Mesendoderm (in vitro differentiated cells): ENCODE results near the gene CHST9.
A peak's percentile ranks its signal among the peaks of the same experiment; 100 is the strongest.

Experiments used
- DNase-seq: peaks from one replicate; pipeline ENCODE4 v3.0.0; 2013
- H2AK5ac ChIP-seq: 2 replicates; pipeline ENCODE4 v1.6.1; 2013; ENCODE audit warnings: low read length, inconsistent platforms
- H2BK120ac ChIP-seq: 2 replicates; pipeline ENCODE4 v1.6.1; 2013; ENCODE audit warnings: low read depth, mild to moderate bottlenecking, low read length, moderate library complexity, mixed read lengths
- H2BK15ac ChIP-seq: replicated peaks from 2 replicates; pipeline ENCODE4 v1.6.1; 2013; ENCODE audit warnings: low read depth, mild to moderate bottlenecking, moderate library complexity
- H2BK5ac ChIP-seq: 2 replicates; pipeline ENCODE4 v1.6.1; 2013; ENCODE audit warnings: low read length, inconsistent platforms
- H3K18ac ChIP-seq: 2 replicates; pipeline ENCODE4 v1.6.1; 2013; ENCODE audit warnings: mild to moderate bottlenecking, low read length, mixed read lengths
- H3K23ac ChIP-seq: one replicate; pipeline ENCODE4 v1.6.1; 2013; ENCODE audit warnings: low read length
- H3K27ac ChIP-seq: 2 replicates; pipeline ENCODE4 v1.5.1; 2013; ENCODE audit warnings: low read depth, mild to moderate bottlenecking, inconsistent platforms, low read length, moderate library complexity
- H3K27me3 ChIP-seq: 2 replicates; pipeline ENCODE4 v1.6.1; 2013; ENCODE audit warnings: low read length, control low read depth, mild to moderate bottlenecking, inconsistent platforms; ENCODE audit not compliant: insufficient read depth, poor library complexity
- H3K36me3 ChIP-seq: 2 replicates; pipeline ENCODE4 v1.6.1; 2013; ENCODE audit warnings: low read length, inconsistent platforms; ENCODE audit not compliant: control insufficient read depth, insufficient read depth
- H3K4ac ChIP-seq: one replicate; pipeline ENCODE4 v1.6.1; 2013; ENCODE audit warnings: low read depth, mild to moderate bottlenecking, low read length, moderate library complexity
- H3K4me1 ChIP-seq: 2 replicates; pipeline ENCODE4 v1.6.1; 2013; ENCODE audit warnings: low read depth, low read length, inconsistent platforms; ENCODE audit not compliant: control insufficient read depth
- H3K4me2 ChIP-seq: 2 replicates; pipeline ENCODE4 v1.6.1; 2013; ENCODE audit warnings: low read length
- H3K4me3 ChIP-seq: 2 replicates; pipeline ENCODE4 v1.5.1; 2013; ENCODE audit warnings: mild to moderate bottlenecking, low read length
- H3K56ac ChIP-seq: one replicate; pipeline ENCODE4 v1.6.1; 2013; ENCODE audit warnings: low read length
- H3K79me1 ChIP-seq: 2 replicates; pipeline ENCODE4 v1.6.1; 2013; ENCODE audit warnings: low read length, inconsistent platforms
- H3K79me2 ChIP-seq: 2 replicates; pipeline ENCODE4 v1.6.1; 2013; ENCODE audit warnings: mild to moderate bottlenecking, low read length; ENCODE audit not compliant: control insufficient read depth, insufficient read depth
- H3K9ac ChIP-seq: 2 replicates; pipeline ENCODE4 v1.6.1; 2013; ENCODE audit warnings: low read length, inconsistent platforms
- H4K5ac ChIP-seq: one replicate; pipeline ENCODE4 v1.6.1; 2013; ENCODE audit warnings: low read length
- H4K8ac ChIP-seq: one replicate; pipeline ENCODE4 v1.6.1; 2013; ENCODE audit warnings: low read depth, mild to moderate bottlenecking, control low read depth, low read length, moderate library complexity
- WGBS: extraction: QIAGEN DNeasy Blood & Tissue Kit; methylation state at CpG from one replicate; pipeline ENCODE4 v1.1.7; 2013; ENCODE audit warnings: low lambda C conversion rate, missing lambda C conversion rate; ENCODE audit not compliant: insufficient coverage; ENCODE audit errors: extremely low coverage; 5-methylcytosine and 5-hydroxymethylcytosine counted together

Gene CHST9

DNA sequence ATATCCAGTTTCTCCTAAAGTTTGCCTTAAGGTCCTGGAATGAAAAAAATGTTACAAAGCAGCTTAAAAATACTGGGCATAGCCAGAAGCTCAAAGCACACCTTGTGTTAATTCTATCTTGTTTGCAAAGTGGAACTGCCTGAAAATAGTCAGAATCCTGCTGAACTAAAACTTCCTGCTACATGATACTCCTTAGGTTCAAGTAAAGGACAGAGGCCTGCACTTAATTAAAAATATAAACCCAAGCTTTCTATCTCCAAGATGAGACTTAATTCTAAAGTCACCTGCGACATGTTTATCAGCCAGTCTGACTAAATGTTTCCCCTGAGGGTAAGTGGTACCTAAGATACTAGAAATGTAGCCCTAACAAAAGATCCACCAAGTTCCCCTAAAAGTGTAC, 103.4 kb downstream of the CHST9 start:
- no peak overlapping the region for H3K23ac ChIP-seq
- no peak overlapping the region for H3K18ac ChIP-seq
- H2BK5ac ChIP-seq = no peak overlapping the region
- no peak overlapping the region for H4K5ac ChIP-seq
- H3K4me2 ChIP-seq = no peak overlapping the region
- no peak overlapping the region for H3K27ac ChIP-seq
- H4K8ac ChIP-seq = no peak overlapping the region
- no peaks in the 10 kb centered on the region for H3K79me2 ChIP-seq
- H3K4ac ChIP-seq = no peak overlapping the region
- no peaks in the 10 kb centered on the region for H3K4me1 ChIP-seq
- no peaks in the 10 kb centered on the region for H3K79me1 ChIP-seq
- no peak overlapping the region for H2BK120ac ChIP-seq
- no peaks in the 10 kb centered on the region for H3K36me3 ChIP-seq
- no peak overlapping the region for H2AK5ac ChIP-seq
- H2BK15ac ChIP-seq = no peak overlapping the region
- no CpG with 5 or more reads among the region's 1 CpG for WGBS
- DNase-seq = no peak
- no peak overlapping the region for H3K9ac ChIP-seq
- H3K27me3 ChIP-seq = no peaks in the 10 kb centered on the region
- no peak overlapping the region for H3K4me3 ChIP-seq
- H3K56ac ChIP-seq = no peak overlapping the region

DNA sequence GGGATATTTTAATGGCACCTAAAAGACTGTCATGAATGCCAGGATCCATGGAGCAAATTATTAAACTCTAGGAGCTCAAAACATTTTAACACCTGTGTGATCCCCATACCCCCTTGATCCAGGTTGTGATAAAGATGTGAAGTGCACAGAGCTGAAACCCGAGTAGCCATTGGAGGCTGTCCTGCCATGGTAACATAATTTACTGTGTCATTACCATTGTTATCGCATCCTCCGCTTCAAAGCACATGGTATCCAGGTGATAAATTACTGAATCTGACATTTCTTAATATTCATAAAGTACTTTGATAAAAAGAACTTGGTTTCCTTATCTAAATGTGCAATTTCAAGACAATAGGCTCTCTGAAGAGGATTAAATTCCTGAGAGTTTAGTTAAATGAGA, 109.3 kb downstream of the CHST9 start:
- no peak for DNase-seq
- Histone ChIP-seq H3K4ac (no peak overlapping the region), H2BK120ac (no peak overlapping the region), H3K56ac (no peak overlapping the region), H4K8ac (no peak overlapping the region), H3K79me1 (no peaks in the 10 kb centered on the region), H4K5ac (no peak overlapping the region), H2BK15ac (no peak overlapping the region), H3K36me3 (no peaks in the 10 kb centered on the region), H3K18ac (no peak overlapping the region), H3K79me2 (no peaks in the 10 kb centered on the region), H2BK5ac (no peak overlapping the region), H3K4me2 (no peak overlapping the region), H3K27ac (no peak overlapping the region), H3K9ac (no peak overlapping the region), H3K27me3 (no peaks in the 10 kb centered on the region), H3K4me3 (no peak overlapping the region), H3K23ac (no peak overlapping the region), H3K4me1 (peaks cover 5% of the 10 kb centered on the region), H2AK5ac (no peak overlapping the region)
- no CpG with 5 or more reads among the region's 3 CpGs for WGBS

DNA sequence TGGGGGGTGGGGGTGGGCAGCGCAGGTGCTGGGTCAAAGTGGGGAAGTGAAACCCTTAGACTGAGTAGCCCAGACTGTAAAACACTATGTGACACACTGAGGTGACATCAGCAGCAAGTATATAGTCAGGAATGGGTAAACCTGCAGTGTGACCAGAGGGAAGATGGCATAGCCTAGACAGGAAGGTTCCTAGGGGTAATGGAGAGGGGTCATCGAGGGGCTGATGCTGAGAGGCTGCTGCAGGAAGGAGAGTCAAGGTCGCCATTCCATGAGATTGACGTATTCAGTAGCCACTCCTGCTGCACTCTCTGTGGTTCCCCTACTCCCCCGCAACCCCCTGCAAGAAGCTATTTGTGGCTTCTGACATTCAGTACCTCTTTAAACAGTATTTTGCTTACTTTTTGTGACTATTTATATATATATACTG, 111.7 kb downstream of the CHST9 start:
- no CpG with 5 or more reads among the region's 5 CpGs for WGBS

DNA sequence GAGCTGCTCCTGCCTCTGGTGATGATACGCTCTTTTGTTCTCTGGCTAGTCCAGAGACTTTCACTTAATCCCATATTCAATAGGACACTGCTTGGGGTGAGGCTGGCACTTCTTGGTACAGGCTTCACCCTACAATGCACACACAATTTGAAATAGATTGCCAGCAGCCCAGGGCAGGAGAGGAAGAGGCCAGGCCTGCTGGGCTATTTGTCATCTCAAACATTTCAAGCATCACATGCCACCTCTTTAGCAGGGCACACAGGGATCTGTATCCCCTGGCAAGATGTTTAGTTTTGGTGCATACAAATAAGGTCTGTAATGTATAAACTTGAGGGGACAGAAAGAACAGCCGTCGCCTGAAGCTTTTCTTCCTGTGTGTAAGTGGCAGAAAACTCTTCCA, 120.4 kb downstream of the CHST9 start:
- no peaks in the 10 kb centered on the region for H3K27me3 ChIP-seq
- H3K56ac ChIP-seq = no peak overlapping the region
- no peak overlapping the region for H3K4me3 ChIP-seq
- WGBS = no CpG with 5 or more reads among the region's 3 CpGs
- H3K79me1 ChIP-seq = no peaks in the 10 kb centered on the region
- no peak overlapping the region for H2BK15ac ChIP-seq
- no peak overlapping the region for H4K5ac ChIP-seq
- no peaks in the 10 kb centered on the region for H3K36me3 ChIP-seq
- no peaks in the 10 kb centered on the region for H3K79me2 ChIP-seq
- H3K4ac ChIP-seq = no peak overlapping the region
- no peak overlapping the region for H3K27ac ChIP-seq
- no peaks in the 10 kb centered on the region for H3K4me1 ChIP-seq
- no peak for DNase-seq
- H3K9ac ChIP-seq = no peak overlapping the region
- H4K8ac ChIP-seq = no peak overlapping the region
- H2BK5ac ChIP-seq = no peak overlapping the region
- H3K18ac ChIP-seq = no peak overlapping the region
- H3K23ac ChIP-seq = no peak overlapping the region
- H2AK5ac ChIP-seq = no peak overlapping the region
- no peak overlapping the region for H3K4me2 ChIP-seq
- H2BK120ac ChIP-seq = no peak overlapping the region

More for the DNA sequence above, 111.7 kb downstream of the CHST9 start:
- Histone ChIP-seq H2AK5ac (no peak overlapping the region), H3K4me3 (no peak overlapping the region), H3K27ac (no peak overlapping the region), H3K4ac (no peak overlapping the region), H4K5ac (no peak overlapping the region), H3K79me2 (no peaks in the 10 kb centered on the region), H3K36me3 (no peaks in the 10 kb centered on the region), H4K8ac (no peak overlapping the region), H3K4me1 (peaks cover 5% of the 10 kb centered on the region), H2BK15ac (no peak overlapping the region), H2BK5ac (no peak overlapping the region), H3K4me2 (no peak overlapping the region), H3K18ac (no peak overlapping the region), H3K9ac (no peak overlapping the region), H2BK120ac (no peak overlapping the region), H3K27me3 (no peaks in the 10 kb centered on the region), H3K56ac (no peak overlapping the region), H3K23ac (no peak overlapping the region), H3K79me1 (no peaks in the 10 kb centered on the region)
- DNase-seq = no peak

DNA sequence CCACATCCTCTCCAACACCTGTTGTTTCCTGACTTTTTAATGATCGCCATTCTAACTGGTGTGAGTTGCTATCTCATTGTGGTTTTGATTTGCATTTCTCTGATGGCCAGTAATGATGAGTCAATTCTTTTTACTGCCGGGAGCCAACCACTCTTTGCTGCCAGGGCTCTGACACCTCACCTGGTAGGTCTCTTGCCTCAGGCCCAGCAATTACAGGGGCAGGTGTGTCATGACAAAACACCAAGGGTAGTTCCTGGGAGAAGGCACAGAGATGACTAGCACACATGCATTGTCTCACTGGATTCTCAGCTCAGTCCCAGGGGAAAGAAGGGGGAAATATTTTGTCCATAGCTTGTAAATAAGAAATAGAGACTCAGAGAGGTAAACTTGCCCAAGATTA, 122.3 kb downstream of the CHST9 start:
- H2BK15ac ChIP-seq = no peak overlapping the region
- no peak overlapping the region for H4K8ac ChIP-seq
- no peaks in the 10 kb centered on the region for H3K79me2 ChIP-seq
- H4K5ac ChIP-seq = no peak overlapping the region
- H3K79me1 ChIP-seq = no peaks in the 10 kb centered on the region
- no peak overlapping the region for H2BK120ac ChIP-seq
- H3K4ac ChIP-seq = no peak overlapping the region
- no peaks in the 10 kb centered on the region for H3K4me1 ChIP-seq
- WGBS = no CpG with 5 or more reads among the region's 2 CpGs
- no peak overlapping the region for H3K4me2 ChIP-seq
- no peak overlapping the region for H3K27ac ChIP-seq
- H3K56ac ChIP-seq = no peak overlapping the region
- no peaks in the 10 kb centered on the region for H3K27me3 ChIP-seq
- H3K9ac ChIP-seq = no peak overlapping the region
- no peak overlapping the region for H3K4me3 ChIP-seq
- no peak overlapping the region for H2AK5ac ChIP-seq
- H3K18ac ChIP-seq = no peak overlapping the region
- DNase-seq = peak; percentile 14
- H3K36me3 ChIP-seq = no peaks in the 10 kb centered on the region
- no peak overlapping the region for H3K23ac ChIP-seq
- no peak overlapping the region for H2BK5ac ChIP-seq

DNA sequence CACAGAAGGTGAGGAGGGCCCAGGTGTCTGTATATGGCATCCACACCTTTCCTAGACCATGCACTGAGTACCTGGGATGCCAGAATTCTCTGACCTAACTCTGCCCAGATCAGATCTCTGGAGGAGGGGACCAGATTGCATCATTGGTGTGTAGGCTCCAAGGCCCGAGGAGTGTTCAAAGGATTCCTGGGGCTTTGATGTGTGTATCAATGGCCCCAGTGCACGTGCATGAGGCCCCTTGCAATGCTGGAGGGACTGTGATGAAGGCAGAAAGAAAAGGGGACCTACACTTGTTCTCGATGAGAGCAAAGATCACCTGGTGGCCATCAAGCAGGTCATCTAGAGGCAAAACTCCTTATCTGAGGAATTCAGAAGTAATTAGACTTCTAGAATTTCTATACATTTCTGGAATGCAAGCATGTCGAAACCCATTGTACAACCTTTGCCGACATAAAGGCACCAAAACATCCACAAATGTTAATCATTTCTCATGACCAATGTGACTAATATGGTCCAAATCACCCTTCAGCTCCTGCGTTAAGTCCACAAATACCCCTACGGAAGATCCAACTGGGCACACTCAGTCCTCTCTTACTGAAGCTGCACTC, 123.5 kb downstream of the CHST9 start:
- no peak overlapping the region for H4K5ac ChIP-seq
- H3K4me2 ChIP-seq = no peak overlapping the region
- H2BK15ac ChIP-seq = no peak overlapping the region
- H3K4ac ChIP-seq = no peak overlapping the region
- H2AK5ac ChIP-seq = no peak overlapping the region
- no peak overlapping the region for H3K18ac ChIP-seq
- H2BK120ac ChIP-seq = no peak overlapping the region
- no peaks in the 10 kb centered on the region for H3K4me1 ChIP-seq
- no peak for DNase-seq
- no peak overlapping the region for H3K27ac ChIP-seq
- no peak overlapping the region for H3K56ac ChIP-seq
- no peak overlapping the region for H3K4me3 ChIP-seq
- no peaks in the 10 kb centered on the region for H3K79me2 ChIP-seq
- H3K27me3 ChIP-seq = no peaks in the 10 kb centered on the region
- no peaks in the 10 kb centered on the region for H3K79me1 ChIP-seq
- H3K23ac ChIP-seq = no peak overlapping the region
- no peaks in the 10 kb centered on the region for H3K36me3 ChIP-seq
- no peak overlapping the region for H4K8ac ChIP-seq
- WGBS = no CpG with 5 or more reads among the region's 7 CpGs
- no peak overlapping the region for H2BK5ac ChIP-seq
- H3K9ac ChIP-seq = no peak overlapping the region
